Right lobe of liver (tissue), 4 donors: ENCODE measurements around the gene SNX15.

ENCODE experiments used
- CTCF ChIP-seq, 4 donors: fragments of 200-600 bp in 3 of 4; fragments of 450-650 bp in 1 of 4; IDR thresholded peaks; one replicate each; pipeline versions ENCODE4 v1.5.1 to v1.8.0; 2016 to 2022; ENCODE audit warnings: antibody characterized with exemption in 4 of 4, mild to moderate bottlenecking in 2 of 4
- POLR2A ChIP-seq: fragments of 450-650 bp; IDR thresholded peaks from one replicate; pipeline ENCODE4 v1.6.1; 2017; ENCODE audit warnings: antibody characterized with exemption, mild to moderate bottlenecking
- donor health status: DM: no; HTN: no; CAD: no.
- donor health status: DM: no; HTN: no; CAD: no.
- donor health status: DM: no; HTN: yes; CAD: no.

DNA sequence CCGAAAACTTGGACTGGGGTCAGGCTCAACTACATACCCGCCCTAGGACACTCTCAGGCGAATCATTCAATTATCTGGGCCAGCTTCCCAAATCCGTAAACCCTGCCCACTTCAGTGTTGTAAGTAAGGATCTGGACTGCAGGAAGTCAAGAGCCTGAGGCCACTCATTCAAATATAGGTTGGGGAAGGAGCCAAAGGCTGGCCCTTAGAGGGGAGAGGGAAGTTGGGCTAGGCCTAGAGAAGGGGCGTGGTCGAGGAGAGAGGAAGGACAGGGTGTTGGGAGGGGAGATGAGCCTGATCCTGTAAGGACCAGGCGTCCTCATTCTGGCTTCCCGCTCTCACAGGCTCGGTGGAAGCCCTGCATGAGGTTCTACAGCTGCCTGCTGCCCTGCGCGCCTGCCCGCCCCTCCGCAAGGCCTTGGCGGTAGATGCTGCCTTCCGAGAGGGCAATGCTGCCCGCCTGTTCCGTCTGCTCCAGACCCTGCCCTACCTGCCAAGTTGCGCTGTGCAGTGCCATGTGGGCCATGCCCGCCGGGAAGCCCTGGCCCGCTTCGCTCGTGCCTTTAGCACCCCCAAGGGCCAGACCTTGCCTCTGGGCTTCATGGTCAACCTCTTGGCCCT lies 16.8 kb downstream of the SNX15 start:
- TF ChIP-seq CTCF (IDR thresholded peaks at IDR 0.05) (no peak), POLR2A (no peak)
